ENCODE data around the gene FLNA. TPM values are rescaled to one million over a fixed set of nuclear protein-coding genes. Genes with fewer than 3 reads are reported as not detected.

FLNA gene, protein sequence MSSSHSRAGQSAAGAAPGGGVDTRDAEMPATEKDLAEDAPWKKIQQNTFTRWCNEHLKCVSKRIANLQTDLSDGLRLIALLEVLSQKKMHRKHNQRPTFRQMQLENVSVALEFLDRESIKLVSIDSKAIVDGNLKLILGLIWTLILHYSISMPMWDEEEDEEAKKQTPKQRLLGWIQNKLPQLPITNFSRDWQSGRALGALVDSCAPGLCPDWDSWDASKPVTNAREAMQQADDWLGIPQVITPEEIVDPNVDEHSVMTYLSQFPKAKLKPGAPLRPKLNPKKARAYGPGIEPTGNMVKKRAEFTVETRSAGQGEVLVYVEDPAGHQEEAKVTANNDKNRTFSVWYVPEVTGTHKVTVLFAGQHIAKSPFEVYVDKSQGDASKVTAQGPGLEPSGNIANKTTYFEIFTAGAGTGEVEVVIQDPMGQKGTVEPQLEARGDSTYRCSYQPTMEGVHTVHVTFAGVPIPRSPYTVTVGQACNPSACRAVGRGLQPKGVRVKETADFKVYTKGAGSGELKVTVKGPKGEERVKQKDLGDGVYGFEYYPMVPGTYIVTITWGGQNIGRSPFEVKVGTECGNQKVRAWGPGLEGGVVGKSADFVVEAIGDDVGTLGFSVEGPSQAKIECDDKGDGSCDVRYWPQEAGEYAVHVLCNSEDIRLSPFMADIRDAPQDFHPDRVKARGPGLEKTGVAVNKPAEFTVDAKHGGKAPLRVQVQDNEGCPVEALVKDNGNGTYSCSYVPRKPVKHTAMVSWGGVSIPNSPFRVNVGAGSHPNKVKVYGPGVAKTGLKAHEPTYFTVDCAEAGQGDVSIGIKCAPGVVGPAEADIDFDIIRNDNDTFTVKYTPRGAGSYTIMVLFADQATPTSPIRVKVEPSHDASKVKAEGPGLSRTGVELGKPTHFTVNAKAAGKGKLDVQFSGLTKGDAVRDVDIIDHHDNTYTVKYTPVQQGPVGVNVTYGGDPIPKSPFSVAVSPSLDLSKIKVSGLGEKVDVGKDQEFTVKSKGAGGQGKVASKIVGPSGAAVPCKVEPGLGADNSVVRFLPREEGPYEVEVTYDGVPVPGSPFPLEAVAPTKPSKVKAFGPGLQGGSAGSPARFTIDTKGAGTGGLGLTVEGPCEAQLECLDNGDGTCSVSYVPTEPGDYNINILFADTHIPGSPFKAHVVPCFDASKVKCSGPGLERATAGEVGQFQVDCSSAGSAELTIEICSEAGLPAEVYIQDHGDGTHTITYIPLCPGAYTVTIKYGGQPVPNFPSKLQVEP (N-terminal part only)
- 1,228 TPM for total RNA-seq

DNA sequence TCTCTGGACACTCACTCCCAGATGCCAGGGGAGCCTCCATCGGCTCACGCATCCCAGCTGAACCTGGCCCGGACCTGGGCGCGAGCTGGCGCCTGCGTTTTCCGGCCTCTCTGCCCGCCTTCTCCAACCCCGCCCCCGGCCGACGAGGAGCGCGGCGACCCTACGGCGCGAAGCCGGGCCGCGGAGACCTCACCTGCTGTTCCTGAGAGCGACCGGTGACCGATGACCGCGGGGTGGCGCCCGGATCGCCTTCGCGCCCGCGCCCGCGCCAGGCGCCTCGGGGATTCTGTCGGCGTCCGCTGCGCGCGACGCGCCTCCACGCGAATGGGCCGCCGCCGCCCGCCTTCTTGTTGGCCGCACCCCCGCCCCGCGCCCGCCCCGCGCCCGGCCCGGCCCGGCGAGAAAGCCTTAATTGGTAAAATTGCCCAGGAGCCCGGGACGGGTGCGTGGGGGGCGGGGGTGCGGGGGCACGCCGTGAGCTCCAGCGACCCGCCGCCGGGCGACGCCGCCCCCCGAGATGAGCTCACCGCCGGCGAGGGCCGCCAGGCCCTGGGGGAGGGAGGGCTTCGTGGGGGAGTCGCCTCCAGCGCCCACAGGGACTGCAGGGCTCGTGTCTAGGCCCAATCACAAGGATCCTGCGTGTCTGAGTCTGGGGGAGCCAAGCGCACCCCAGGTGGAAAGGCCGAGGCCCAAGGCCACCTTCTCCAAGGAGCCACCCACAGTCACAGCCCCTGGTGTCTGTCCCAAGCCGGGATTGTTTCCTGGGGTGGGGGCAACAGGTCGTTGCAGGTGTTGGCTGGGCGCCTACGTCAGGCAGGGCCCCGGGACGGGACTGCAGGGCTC is at the start of gene FLNA:
FLNA (minus strand) TSS at position 322 of the 843 bp plus-strand sequence. CDS start 3,389 bp downstream, outside the sequence.
- intact Hi-C loops (cut with DNase I) = no loop called here
- ATAC-seq (no peak), DNase-seq (ENCODE audit: low spot score) (no peak)

DNA sequence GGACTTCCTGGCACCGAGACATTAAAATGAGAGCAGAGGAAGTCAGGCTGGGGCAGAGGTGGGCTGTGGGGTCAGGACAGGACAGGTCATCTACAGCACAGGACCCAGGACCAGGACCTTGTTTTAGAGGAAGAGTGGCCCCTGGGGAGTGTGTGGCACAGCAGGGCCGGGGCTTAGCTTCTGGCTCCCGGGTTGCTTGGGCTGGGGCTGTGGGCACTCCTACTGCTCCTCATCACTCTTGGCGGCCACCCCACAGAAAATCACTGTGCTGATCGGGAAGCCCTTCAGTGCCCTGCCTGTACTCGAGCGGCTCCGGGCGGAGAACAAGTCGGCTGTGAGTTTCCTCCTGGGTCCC is 45.9 kb upstream of the FLNA start:
- DNase-seq (ENCODE audit: low spot score) = no peak
- intact Hi-C loops (cut with DNase I) = no loop called here
- peak; percentile 10 for ATAC-seq

DNA sequence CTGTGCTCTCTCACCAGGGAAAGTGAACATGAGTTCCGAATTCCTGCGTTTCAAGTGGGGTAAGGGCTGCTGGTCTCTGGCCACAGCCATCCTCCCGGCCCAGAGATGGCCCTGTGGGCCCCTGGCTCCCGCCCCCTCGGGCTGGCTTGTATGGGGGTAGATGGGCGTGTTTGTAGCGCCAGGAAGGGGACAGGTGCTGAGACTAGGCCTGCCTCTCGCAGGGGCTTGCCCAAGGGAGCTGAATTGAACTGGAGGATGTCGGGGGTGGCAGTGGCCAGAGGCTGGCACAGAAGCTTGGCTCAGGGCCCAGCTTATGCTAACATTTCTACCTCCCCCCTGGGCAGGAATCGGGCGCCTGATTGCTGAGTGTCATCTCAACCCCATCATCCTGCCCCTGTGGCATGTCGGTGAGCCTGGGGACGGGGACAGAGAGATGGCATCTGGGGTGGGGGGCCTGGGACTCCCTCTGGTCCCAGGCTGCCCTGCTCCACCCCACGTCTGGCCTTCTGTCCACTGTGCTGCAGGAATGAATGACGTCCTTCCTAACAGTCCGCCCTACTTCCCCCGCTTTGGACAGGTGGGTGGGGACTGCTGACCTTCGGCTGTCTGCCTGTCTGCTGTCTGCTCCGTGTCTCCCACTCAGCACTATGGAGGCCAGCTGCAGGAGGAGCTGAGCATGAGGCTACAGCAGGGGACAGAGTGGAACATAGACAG is 45.4 kb upstream of the FLNA start:
- DNase-seq (ENCODE audit: low spot score) (no peak), ATAC-seq (peak; percentile 21)
- intact Hi-C loops (cut with DNase I) = no loop called here

DNA sequence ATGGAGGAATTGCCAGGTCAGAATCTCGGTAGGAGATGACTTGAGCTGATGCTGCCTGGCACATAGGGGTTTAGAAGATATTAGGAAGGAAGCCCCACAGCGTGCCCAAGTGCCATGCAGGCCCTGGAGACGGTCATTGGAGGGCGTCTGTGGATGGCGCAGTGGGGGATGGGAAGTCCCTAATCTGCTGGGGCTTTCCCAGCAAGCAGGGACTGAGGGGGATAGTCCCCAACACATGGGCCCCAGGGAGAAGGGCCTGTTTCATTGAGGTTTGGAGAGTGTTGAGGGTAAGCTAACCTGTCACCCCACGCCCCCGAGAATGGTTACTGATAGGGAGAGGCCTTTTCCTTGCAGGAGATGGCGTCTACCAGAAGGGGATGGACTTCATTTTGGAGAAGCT is 44.8 kb upstream of the FLNA start:
- intact Hi-C loops (cut with DNase I) = no loop called here
- DNase-seq (ENCODE audit: low spot score) (no peak), ATAC-seq (no peak)

DNA sequence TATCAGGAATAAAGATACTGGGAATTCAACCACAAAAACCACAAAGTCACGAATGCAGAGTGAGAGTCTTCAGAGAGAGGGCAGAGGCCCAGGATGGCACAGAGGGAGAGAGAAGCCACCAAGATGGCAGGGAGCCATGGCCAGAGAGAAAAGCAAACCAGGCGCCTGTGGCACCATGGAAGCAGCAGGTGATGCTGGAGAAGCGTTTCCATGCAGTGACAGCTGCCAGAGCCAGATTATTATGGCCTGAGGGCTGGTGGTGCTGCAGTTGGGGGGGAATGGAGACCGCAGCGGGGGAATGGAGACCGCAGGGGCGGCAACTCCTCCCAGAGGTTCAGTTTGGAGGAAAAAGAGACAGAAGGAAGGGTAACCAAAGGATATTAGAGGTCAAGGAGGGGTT is 42.7 kb upstream of the FLNA start:
- intact Hi-C loops (cut with DNase I) = no loop called here
- DNase-seq (ENCODE audit: low spot score) = no peak
- no peak for ATAC-seq

DNA sequence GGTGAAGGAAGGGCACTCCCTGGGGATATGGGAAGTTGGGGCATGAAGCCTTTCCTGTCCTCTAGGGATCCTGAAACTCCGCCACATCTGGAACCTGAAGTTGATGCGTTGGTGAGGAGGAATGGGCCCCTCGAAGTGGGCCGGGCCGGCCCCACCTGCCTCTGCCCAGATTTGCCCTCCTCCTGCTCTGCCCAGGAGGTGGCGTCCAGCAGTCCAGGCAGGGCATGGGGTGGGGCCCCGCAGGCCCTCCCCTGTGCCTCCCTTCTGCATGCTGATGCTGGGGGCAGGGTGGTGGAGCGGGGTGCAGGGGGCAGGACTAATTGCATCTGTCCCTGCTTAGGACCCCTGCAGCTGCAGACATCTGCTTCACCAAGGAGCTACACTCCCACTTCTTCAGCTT is 38.7 kb upstream of the FLNA start:
- no peak for DNase-seq (ENCODE audit: low spot score)
- intact Hi-C loops (cut with DNase I) = no loop called here
- ATAC-seq = no peak

DNA sequence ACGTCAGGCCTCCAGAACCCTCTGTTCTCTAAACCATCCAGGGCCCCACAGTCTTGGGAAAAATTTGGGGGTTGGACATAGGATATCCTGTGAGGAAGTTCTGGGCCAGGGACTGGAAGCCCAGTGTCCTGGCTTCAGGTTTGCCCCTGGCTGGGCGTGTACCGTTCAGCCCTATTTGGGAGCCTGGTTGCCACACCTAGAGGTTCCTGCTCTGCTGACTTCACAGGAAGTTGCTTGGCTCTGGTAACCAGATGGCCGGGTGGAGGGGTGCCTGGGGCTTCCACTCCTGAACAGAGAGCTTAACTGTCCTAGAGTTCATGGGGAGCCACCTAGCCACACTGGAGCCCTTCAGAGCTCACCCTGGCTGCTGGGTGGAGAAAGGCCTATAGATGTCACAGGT is 38.0 kb upstream of the FLNA start:
- DNase-seq (ENCODE audit: low spot score) (no peak), ATAC-seq (peak; percentile 27)
- intact Hi-C loops (cut with DNase I) = no loop called here

DNA sequence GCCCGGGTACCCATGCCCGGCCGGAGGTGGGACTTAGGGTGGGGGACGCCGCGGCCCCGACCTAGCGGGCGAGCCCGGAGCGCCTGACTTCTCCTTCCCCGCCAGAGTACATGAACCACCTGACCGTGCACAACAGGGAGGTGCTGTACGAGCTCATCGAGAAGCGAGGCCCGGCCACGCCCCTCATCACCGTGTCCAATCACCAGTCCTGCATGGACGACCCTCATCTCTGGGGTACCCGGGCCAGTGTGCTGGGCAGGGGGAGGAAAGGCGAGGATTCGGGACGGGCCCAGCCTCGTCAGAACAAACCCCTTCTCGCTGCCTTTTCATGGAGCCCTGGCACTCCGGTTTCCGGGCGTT is 37.5 kb upstream of the FLNA start:
- intact Hi-C loops (cut with DNase I) = no loop called here
- ATAC-seq (peak; percentile 80), DNase-seq (ENCODE audit: low spot score) (peak; percentile 79)

DNA sequence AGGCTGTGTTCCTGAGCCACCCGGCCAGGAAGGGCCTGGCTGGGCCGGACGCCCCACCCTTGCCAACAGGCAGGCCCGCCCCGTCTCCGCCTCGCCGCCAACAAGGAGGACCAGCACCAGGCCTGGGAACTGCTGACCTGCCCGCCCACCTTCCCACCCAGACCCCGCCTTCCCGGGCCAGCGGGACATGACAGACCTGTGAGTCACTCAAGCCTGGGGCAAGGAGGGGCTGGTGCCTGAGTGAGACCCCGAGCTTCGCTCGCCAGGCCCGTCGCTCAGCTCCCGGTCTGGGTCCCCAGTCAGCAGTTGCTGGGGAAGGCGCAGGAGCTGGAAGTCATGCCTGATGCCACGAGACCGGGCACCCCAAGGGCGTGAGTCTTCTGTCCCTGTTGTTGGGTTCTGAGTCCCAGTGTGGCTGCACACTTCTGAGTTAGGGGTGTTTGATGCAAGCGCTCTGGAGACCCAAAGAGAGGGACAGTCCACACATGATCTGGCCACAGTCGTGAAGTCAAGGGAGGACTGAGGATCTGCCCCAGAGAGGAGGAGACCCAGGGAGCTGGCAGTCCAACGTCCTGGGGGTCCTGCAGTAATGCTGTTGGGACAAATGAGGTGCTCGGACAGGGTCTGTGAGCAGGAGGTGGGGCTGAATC is 34.9 kb upstream of the FLNA start, which contains the start of gene DNASE1L1:
DNASE1L1 (minus strand) TSS at position 33 of the 650 bp plus-strand sequence. CDS start 3,686 bp downstream, outside the sequence.
- DNase-seq (ENCODE audit: low spot score) = peak; percentile 85
- intact Hi-C loops (cut with DNase I) = no loop called here
- ATAC-seq = peak; percentile 62

DNA sequence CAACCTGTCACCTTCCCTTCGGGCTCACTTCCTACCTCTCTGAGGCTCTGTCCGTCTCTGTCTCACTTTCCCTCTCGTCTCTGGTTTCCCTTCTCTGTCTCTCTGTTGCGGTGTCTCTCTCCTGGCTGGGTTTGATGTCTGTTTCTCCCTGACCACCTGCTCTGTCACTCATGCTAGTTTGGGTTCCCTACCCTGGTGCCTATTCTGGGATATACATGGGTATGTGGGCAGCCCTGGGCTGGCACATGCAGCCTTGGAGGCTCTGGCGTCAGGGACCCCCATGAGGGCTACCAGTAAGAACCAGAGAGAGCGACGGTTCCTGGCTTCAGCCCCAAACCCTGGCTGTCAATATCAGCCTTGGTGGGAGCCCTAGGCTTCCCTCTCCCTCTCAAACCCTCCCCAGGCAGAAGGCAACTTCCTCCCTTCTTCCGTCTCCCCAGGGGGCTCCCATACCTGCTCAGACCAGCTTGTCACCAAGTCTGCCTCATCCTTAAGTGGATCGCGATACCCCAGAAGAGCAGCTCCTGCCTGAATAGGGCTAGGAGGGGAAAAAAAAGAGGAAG is 34.3 kb upstream of the FLNA start:
- intact Hi-C loops (cut with DNase I) = no loop called here
- DNase-seq (ENCODE audit: low spot score) (no peak), ATAC-seq (no peak)

DNA sequence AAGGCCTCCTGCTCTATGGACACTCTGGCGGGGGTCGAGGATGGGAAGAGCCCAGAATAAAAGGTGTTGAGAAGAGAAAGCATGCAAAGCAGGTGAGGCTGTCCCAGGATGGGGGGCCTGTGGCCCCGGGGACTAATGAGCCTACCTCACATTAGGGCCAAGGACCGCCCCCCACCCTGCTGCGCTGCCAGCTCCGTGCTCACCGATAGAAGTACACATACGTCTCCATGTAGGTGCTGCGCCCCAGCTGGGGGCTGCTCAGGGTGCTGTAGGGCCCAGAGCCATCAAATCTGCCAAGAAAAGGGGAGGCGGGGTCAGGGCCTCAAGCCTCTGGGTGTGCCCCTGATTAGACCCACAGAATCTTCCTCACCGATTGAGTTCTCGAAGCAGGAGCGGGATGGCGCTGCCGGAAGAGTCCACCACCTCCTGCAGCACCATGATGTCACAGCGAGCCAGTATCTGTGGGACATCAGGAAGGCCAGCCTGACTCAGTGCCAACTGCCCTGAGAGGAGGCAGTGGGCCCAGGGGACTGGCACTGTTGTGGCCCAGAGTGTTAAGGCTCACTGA is 30.3 kb upstream of the FLNA start:
- DNase-seq (ENCODE audit: low spot score) (no peak), ATAC-seq (no peak)
- intact Hi-C loops (cut with DNase I) = no loop called here

DNA sequence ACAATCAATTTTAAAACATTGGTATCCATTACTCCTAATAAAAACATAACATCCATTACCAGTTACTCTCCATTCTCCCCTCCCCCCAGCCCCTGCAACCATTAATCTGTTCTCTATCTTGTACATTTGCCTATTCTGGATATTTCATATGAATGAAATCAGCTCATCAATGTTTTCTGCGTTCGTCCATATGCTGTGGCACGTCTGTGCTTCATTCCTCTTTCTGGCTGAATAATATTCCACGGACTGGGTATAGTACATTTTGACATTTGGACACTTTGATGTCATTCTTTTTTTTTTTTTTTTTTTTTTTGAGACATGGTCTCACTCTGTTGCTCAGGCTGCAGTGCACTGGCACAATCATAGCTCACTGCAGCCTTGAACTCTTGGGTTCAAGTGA is 29.4 kb upstream of the FLNA start:
- intact Hi-C loops (cut with DNase I) = no loop called here
- no peak for ATAC-seq
- DNase-seq (ENCODE audit: low spot score) = no peak

DNA sequence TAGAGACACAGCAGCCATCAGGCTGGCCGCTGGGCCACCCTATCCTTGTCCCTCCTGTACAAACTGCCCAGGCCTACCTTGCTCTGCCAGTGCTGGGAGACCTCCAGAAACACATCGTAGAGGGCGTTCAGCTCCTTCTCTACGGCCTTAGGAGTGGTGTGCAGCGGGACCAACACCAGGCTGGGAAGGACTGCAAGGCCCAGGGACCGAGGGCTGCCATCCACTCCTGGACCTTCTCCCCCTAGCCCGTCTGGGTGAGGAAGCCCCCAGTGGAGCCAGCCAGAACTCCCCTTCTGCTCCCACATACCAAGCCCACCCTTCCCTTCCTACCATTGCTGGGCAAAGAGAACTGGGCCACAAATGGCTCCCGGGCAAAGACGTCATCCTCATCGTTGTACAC is 28.8 kb upstream of the FLNA start:
- ATAC-seq (no peak), DNase-seq (ENCODE audit: low spot score) (no peak)
- intact Hi-C loops (cut with DNase I) = no loop called here

DNA sequence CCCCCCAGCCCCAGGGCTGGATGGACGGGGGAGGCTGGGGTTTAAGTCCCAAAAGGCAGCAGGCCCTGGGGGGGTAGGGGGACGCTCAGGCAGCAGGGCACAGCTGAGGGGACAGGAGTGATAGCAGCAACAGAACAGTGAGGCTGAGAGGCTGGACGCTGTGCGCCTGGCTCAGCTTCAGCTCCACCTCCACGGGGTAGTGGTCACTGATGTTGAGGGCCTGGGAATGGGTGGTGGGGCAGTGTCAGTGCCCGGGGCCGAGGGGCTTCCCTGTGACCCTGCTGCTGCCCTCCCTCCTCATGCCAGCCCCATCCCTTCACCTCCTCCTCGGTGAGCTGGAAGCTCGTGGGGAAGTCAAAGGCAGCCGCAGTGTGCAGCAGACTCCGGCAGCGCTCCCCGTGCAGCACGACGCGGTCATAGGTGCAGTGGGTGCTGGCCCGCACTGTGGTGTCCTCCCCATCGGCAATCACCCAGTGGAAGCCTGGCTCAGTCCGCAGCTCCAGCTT is 28.2 kb upstream of the FLNA start:
- DNase-seq (ENCODE audit: low spot score) (no peak), ATAC-seq (no peak)
- intact Hi-C loops (cut with DNase I) = no loop called here

DNA sequence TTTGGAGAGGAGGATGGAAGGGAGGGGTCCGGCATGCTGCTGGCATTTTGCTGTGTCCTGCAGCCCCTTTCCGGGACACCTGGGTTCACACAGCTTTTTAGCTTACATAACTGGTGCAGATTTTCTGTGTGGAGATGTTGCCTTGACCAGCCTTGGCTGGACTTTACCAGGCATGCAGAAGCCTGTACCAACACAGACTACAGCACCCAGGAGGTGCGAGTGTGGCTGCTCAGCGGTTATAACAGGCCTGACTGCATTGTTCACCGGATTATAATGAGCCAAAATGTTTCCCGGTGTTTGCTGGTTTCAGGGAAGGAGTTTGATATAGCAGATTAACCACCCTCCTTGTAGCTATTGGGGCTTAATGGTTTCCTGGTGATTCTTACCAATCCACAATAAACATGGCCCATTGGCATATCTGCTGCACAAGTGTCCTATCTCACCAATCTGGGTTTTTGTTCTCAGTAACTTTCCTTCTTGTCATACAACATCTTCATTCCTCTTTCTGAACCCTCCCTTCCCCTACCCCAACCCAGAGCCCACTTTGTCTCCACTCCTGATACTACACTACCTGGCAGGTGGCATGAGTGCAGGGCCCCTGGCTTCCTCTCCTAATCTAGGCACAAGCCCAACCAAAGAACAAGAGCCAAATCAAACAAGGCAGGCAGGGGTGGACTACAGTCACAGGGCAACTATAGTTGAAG is 27.6 kb upstream of the FLNA start:
- intact Hi-C loops (cut with DNase I) = no loop called here
- ATAC-seq (no peak), DNase-seq (ENCODE audit: low spot score) (no peak)

All from sciatic nerve (tissue), 2 donors.